ENCODE results near the gene MMP24. TPM values are rescaled to one million over a fixed set of nuclear protein-coding genes. Genes with fewer than 3 reads are reported as not detected.
"Not testable (repeated sequence)": the region's sequence is repeated elsewhere in the genome, so short reads cannot be mapped to it uniquely, and the experiment has no call there.

The MMP24 gene
- total RNA-seq, 1 donor from 2014 or later = 1.1 TPM

- H3K36me3 Mint-ChIP-seq = peaks cover 34% of the 10 kb centered on the region
- peaks cover 19% of the 10 kb centered on the region for H3K4me1 Mint-ChIP-seq
- no peak overlapping the region for H3K4me3 Mint-ChIP-seq
- H3K27me3 Mint-ChIP-seq (ENCODE audit: low read depth) = no peaks in the 10 kb centered on the region
- H3K9me3 Mint-ChIP-seq = peaks cover 47% of the 10 kb centered on the region
- TF ChIP-seq, protein P1, sequence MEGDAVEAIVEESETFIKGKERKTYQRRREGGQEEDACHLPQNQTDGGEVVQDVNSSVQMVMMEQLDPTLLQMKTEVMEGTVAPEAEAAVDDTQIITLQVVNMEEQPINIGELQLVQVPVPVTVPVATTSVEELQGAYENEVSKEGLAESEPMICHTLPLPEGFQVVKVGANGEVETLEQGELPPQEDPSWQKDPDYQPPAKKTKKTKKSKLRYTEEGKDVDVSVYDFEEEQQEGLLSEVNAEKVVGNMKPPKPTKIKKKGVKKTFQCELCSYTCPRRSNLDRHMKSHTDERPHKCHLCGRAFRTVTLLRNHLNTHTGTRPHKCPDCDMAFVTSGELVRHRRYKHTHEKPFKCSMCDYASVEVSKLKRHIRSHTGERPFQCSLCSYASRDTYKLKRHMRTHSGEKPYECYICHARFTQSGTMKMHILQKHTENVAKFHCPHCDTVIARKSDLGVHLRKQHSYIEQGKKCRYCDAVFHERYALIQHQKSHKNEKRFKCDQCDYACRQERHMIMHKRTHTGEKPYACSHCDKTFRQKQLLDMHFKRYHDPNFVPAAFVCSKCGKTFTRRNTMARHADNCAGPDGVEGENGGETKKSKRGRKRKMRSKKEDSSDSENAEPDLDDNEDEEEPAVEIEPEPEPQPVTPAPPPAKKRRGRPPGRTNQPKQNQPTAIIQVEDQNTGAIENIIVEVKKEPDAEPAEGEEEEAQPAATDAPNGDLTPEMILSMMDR (IDR thresholded peaks at IDR 0.05; ENCODE audit: unreplicated experiment) = no peak
- H3K27ac Mint-ChIP-seq = no peak overlapping the region
- DNase-seq (ENCODE audit: low spot score in 2 of 2, unreplicated experiment in 2 of 2) = no peak
Observed at GRCh38 chr20:35196313-35196712, 30.2 kb upstream of the MMP24 start.

- Mint-ChIP-seq H3K9me3 (peaks cover 56% of the 10 kb centered on the region), H3K36me3 (peaks cover 39% of the 10 kb centered on the region), H3K4me1 (no peaks in the 10 kb centered on the region), H3K27me3 (ENCODE audit: low read depth) (no peaks in the 10 kb centered on the region), H3K4me3 (no peak overlapping the region), H3K27ac (no peak overlapping the region)
- no peak for DNase-seq (ENCODE audit: low spot score in 2 of 2, unreplicated experiment in 2 of 2)
- TF ChIP-seq, protein P1 (IDR thresholded peaks at IDR 0.05; ENCODE audit: unreplicated experiment) = no peak
Observed at GRCh38 chr20:35199740-35200139, 26.8 kb upstream of the MMP24 start.

DNA sequence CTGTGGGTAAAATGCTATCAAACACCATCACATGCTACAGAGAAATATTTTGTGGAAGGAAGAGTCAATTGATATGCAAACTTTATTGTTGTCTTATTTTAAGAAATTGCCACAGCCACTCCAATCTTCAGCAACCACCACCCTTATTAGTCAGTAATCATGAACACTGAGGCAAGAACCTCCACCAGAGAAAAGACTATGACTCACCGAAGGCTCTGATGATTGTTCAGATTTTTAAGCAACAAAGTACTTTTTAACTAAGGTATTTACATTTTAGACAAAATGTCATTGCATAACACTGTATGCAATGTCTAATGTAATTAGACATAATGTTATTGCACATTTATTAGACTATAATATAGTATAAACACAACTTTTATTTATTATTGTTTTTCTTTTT, 26.2 kb upstream of the MMP24 start:
- Mint-ChIP-seq H3K4me3 (no peak overlapping the region), H3K36me3 (peaks cover 36% of the 10 kb centered on the region), H3K27me3 (ENCODE audit: low read depth) (no peaks in the 10 kb centered on the region), H3K27ac (no peak overlapping the region), H3K4me1 (no peaks in the 10 kb centered on the region), H3K9me3 (peaks cover 51% of the 10 kb centered on the region)
- no peak for DNase-seq (ENCODE audit: low spot score in 2 of 2, unreplicated experiment in 2 of 2)
- TF ChIP-seq, protein P1 (IDR thresholded peaks at IDR 0.05; ENCODE audit: unreplicated experiment) = no peak

DNA sequence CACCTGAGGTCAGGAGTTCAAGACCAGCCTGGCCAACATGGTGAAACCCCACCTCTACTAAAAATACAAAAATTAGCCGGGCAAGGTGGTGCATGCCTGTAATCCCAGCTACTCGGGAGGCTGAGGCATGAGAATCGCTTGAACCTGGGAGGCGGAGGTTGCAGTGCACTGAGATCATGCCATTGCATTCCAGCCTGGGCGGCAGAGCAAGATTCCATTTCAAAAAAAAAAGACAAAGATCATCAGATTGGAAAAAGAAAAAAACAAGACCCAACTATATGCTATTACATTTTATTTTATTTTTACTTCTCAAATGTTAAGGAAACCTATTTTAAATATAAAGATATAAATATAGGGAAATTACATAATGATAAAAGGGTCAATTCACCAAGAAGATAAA, 25.0 kb upstream of the MMP24 start:
- not testable (repeated sequence) for DNase-seq (ENCODE audit: low spot score in 2 of 2, unreplicated experiment in 2 of 2); H3K4me3 Mint-ChIP-seq; H3K4me1 Mint-ChIP-seq; H3K27me3 Mint-ChIP-seq (ENCODE audit: low read depth); H3K27ac Mint-ChIP-seq
- Mint-ChIP-seq H3K9me3 (peaks cover 48% of the 10 kb centered on the region), H3K36me3 (peaks cover 34% of the 10 kb centered on the region)

- Mint-ChIP-seq H3K27me3 (ENCODE audit: low read depth) (no peaks in the 10 kb centered on the region), H3K4me1 (no peaks in the 10 kb centered on the region), H3K36me3 (peaks cover 12% of the 10 kb centered on the region), H3K9me3 (peaks cover 24% of the 10 kb centered on the region), H3K4me3 (no peak overlapping the region), H3K27ac (no peak overlapping the region)
- no peak for DNase-seq (ENCODE audit: low spot score in 2 of 2, unreplicated experiment in 2 of 2)
- TF ChIP-seq, protein P1 (IDR thresholded peaks at IDR 0.05; ENCODE audit: unreplicated experiment) = no peak
Observed at GRCh38 chr20:35206802-35207201, 19.7 kb upstream of the MMP24 start.

GRCh38 chr20:35207950-35208611, 18.4 kb upstream of the MMP24 start:
- peaks cover 6% of the 10 kb centered on the region for H3K36me3 Mint-ChIP-seq
- peaks cover 18% of the 10 kb centered on the region for H3K9me3 Mint-ChIP-seq
- H3K4me3 Mint-ChIP-seq = no peak overlapping the region
- no peaks in the 10 kb centered on the region for H3K27me3 Mint-ChIP-seq (ENCODE audit: low read depth)
- TF ChIP-seq, protein P1 (IDR thresholded peaks at IDR 0.05; ENCODE audit: unreplicated experiment) = no peak
- H3K4me1 Mint-ChIP-seq = no peaks in the 10 kb centered on the region
- no peak overlapping the region for H3K27ac Mint-ChIP-seq
- DNase-seq (ENCODE audit: low spot score in 2 of 2, unreplicated experiment in 2 of 2) = peak; percentile 34 to 73
